ENCODE results near the gene ZNF695. TPM values are rescaled to one million over a fixed set of nuclear protein-coding genes. Genes with fewer than 3 reads are reported as not detected.

The ZNF695 gene
- total RNA-seq, 5 donors from 2014 or later (not counting 1 experiment from before 2014, with no cell fraction given) = not detected

DNA sequence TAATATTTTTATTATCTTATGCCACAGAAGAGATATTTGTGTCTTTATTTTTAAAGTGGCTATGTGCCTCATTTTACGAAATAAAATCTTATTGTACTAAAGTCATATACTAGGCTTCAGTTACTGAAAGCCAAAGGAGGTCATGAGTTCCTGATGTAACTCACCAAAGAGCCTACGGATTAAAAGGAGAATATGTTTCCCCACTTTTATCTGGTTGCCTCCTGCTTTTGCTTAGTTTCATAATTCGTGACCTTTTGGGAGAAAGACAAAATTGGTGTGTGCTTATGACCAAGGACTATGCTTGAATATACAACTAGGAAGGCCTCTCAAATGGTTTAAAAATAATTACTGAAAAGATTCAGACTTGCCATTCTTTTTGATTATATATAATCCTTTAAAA lies 57.9 kb downstream of the ZNF695 start:
- CTCF ChIA-PET = no interaction called here

DNA sequence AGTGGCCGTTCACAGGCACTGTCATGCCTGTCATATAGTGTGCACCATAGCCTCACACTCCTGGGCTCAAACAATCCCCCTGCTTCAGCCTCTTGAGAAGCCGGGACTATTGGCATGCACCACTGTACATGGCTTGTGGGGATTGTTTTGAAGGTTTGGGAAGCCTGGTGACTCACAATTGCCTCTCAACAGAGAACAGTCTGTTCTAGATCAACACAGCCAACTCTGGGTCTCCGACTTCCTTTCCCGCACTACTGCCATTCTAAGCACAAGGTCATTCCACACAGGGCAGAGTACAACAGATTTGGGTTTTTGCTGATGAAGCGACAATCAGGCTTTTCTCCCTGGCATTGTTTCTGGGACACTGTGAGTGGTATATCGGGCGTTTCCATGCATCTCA lies 60.6 kb downstream of the ZNF695 start:
- Histone ChIP-seq H3K9me3 (no peaks in the 10 kb centered on the region), H3K4me3 (ENCODE audit: control insufficient read depth in 1 of 2, extremely low read depth in 1 of 2, low read length in 1 of 2) (no peak overlapping the region), H3K27ac (ENCODE audit: low read length) (no peak overlapping the region), H3K4me1 (ENCODE audit: control insufficient read depth in 1 of 2, extremely low read depth in 1 of 2, insufficient read depth in 2 of 2, low read length in 2 of 2) (no peaks in the 10 kb centered on the region), H3K36me3 (ENCODE audit: control insufficient read depth in 2 of 2, extremely low read depth in 1 of 2, insufficient read depth in 1 of 2, low read length in 1 of 2) (no peaks in the 10 kb centered on the region), H3K27me3 (replicated peaks in 1 of 2; ENCODE audit: control insufficient read depth in 2 of 2, extremely low read depth in 1 of 2, insufficient read depth in 2 of 2, low read length in 1 of 2) (no peaks in the 10 kb centered on the region)
- Mint-ChIP-seq H3K36me3 (no peaks in the 10 kb centered on the region), H3K27ac (no peak overlapping the region), H3K27me3 (no peaks in the 10 kb centered on the region), H3K9me3 (no peaks in the 10 kb centered on the region), H3K4me3 (no peak overlapping the region), H3K4me1 (no peaks in the 10 kb centered on the region)
- ChIA-PET POLR2A (no interaction called here), CTCF (no interaction called here)
- ATAC-seq (replicated peaks in 1 of 4) = no peak
- DNase-seq = no peak
- WGBS (ENCODE audit: insufficient coverage) = 93% methylated on average over 2 of the region's 7 CpGs

More for the DNA sequence above, 57.9 kb downstream of the ZNF695 start:
- no peak overlapping the region for H3K4me3 Mint-ChIP-seq
- Histone ChIP-seq H3K36me3 (ENCODE audit: control insufficient read depth in 2 of 2, extremely low read depth in 1 of 2, insufficient read depth in 1 of 2, low read length in 1 of 2) (no peaks in the 10 kb centered on the region), H3K27ac (ENCODE audit: low read length) (no peak overlapping the region), H3K27me3 (replicated peaks in 1 of 2; ENCODE audit: control insufficient read depth in 2 of 2, extremely low read depth in 1 of 2, insufficient read depth in 2 of 2, low read length in 1 of 2) (no peaks in the 10 kb centered on the region), H3K9me3 (no peaks in the 10 kb centered on the region), H3K4me1 (ENCODE audit: control insufficient read depth in 1 of 2, extremely low read depth in 1 of 2, insufficient read depth in 2 of 2, low read length in 2 of 2) (no peaks in the 10 kb centered on the region), H3K4me3 (ENCODE audit: control insufficient read depth in 1 of 2, extremely low read depth in 1 of 2, low read length in 1 of 2) (no peak overlapping the region)
- H3K27me3 Mint-ChIP-seq = no peaks in the 10 kb centered on the region
- H3K27ac Mint-ChIP-seq = no peak overlapping the region
- H3K36me3 Mint-ChIP-seq = no peaks in the 10 kb centered on the region
- ATAC-seq (replicated peaks in 1 of 4) (no peak), DNase-seq (no peak)
- POLR2A ChIA-PET = interaction anchor here in 1 of 2 donors (0.7 kb wide), 1 partner anchor 9 kb away, joined by 5 read pairs; no protein-coding TSS in a partner anchor
- no CpG with 5 or more reads among the region's 3 CpGs for WGBS (ENCODE audit: insufficient coverage)
- no peaks in the 10 kb centered on the region for H3K4me1 Mint-ChIP-seq
- H3K9me3 Mint-ChIP-seq = no peaks in the 10 kb centered on the region

DNA sequence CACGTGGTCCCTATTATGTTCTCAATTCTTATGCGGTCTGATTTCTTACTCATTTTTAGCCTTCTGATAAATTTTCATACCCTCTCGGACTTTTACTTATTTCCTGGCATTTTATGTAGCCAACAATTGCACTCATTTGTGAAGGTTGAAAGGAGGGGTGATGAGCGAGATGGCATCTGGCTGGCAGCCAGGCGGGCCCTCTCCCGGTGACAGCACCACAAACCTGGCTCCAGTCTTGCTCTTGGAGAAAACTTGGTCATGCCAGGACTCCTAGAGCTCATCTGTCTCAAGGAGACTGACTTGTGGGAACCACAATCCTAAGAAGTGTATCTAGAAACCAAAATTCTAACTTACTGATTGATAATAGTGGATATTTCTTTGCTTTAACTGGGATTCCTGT lies 61.5 kb downstream of the ZNF695 start:
- H3K27me3 Mint-ChIP-seq = no peaks in the 10 kb centered on the region
- Histone ChIP-seq H3K9me3 (no peaks in the 10 kb centered on the region), H3K4me1 (ENCODE audit: control insufficient read depth in 1 of 2, extremely low read depth in 1 of 2, insufficient read depth in 2 of 2, low read length in 2 of 2) (no peaks in the 10 kb centered on the region), H3K36me3 (ENCODE audit: control insufficient read depth in 2 of 2, extremely low read depth in 1 of 2, insufficient read depth in 1 of 2, low read length in 1 of 2) (no peaks in the 10 kb centered on the region), H3K27me3 (replicated peaks in 1 of 2; ENCODE audit: control insufficient read depth in 2 of 2, extremely low read depth in 1 of 2, insufficient read depth in 2 of 2, low read length in 1 of 2) (no peaks in the 10 kb centered on the region), H3K27ac (ENCODE audit: low read length) (no peak overlapping the region), H3K4me3 (ENCODE audit: control insufficient read depth in 1 of 2, extremely low read depth in 1 of 2, low read length in 1 of 2) (no peak overlapping the region)
- no peak for ATAC-seq (replicated peaks in 1 of 4)
- H3K4me1 Mint-ChIP-seq = no peaks in the 10 kb centered on the region
- DNase-seq = no peak
- ChIA-PET CTCF (no interaction called here), POLR2A (no interaction called here)
- H3K27ac Mint-ChIP-seq = no peak overlapping the region
- WGBS (ENCODE audit: insufficient coverage) = 90% methylated on average over 4 of the region's 6 CpGs
- H3K36me3 Mint-ChIP-seq = no peaks in the 10 kb centered on the region
- no peak overlapping the region for H3K4me3 Mint-ChIP-seq
- no peaks in the 10 kb centered on the region for H3K9me3 Mint-ChIP-seq

Other genes starting within 250 kb of the ZNF695 start
- gene AHCTF1, start 76.1 kb downstream of the ZNF695 start, total RNA-seq = 10 to 100 TPM; 41.6 to 60.3 (median 53.6) TPM
- 1 to 10 TPM in 3 of 5 donors, under 1 TPM in 2; 0.78 to 2.5 (median 1.7) TPM for gene ZNF670, start 70.8 kb upstream of the ZNF695 start, total RNA-seq
- 10 to 100 TPM; 11.0 to 13.7 (median 12.8) TPM for gene ZNF669, start 96.3 kb upstream of the ZNF695 start, total RNA-seq
- gene ZNF124, start 164.0 kb upstream of the ZNF695 start, total RNA-seq = 10 to 100 TPM; 17.0 to 22.1 (median 18.3) TPM
- not detected for gene VN1R5, start 248.0 kb upstream of the ZNF695 start, total RNA-seq